SK-N-SH treated with all-trans-retinoic acid at 6 μM for 48 hours (cell line): Measurements from ENCODE around the gene RASD1.

ENCODE experiments used
- ATAC-seq: fragments of 200-7000 bp; cut with Tn5 transposase; 3 replicates; pipeline ENCODE4 v1.9.1; 2020; ENCODE audit warnings: mild to moderate bottlenecking, moderate library complexity
- ARNTL ChIP-seq: fragments of 450-650 bp; formaldehyde crosslinking; IDR thresholded peaks from 2 replicates; pipeline ENCODE4 v1.5.0; 2020; ENCODE audit warnings: low read depth, mild to moderate bottlenecking, moderate library complexity, borderline replicate concordance
- BACH2 ChIP-seq: fragments of 250-450 bp; sonication (Bioruptor Pico); IDR thresholded peaks from 2 replicates; pipeline ENCODE4 v1.9.0; 2021; ENCODE audit warnings: mild to moderate bottlenecking, borderline replicate concordance
- CSDC2 ChIP-seq: fragments of 250-450 bp; sonication (Bioruptor Pico); IDR thresholded peaks from 2 replicates; pipeline ENCODE4 v1.5.0; 2020; ENCODE audit warnings: mild to moderate bottlenecking, moderate library complexity
- CSRNP3 ChIP-seq: fragments of 250-450 bp; sonication (Bioruptor Pico); IDR thresholded peaks from 2 replicates; pipeline ENCODE4 v1.5.1; 2021; ENCODE audit warnings: mild to moderate bottlenecking, moderate library complexity
- ESRRG ChIP-seq: fragments of 250-450 bp; sonication (Bioruptor Pico); IDR thresholded peaks from 2 replicates; pipeline ENCODE4 v1.6.1; 2021; ENCODE audit warnings: mild to moderate bottlenecking
- GLIS3 ChIP-seq: fragments of 250-450 bp; sonication (Bioruptor Pico); IDR thresholded peaks from 2 replicates; pipeline ENCODE4 v1.5.0; 2020; ENCODE audit warnings: mild to moderate bottlenecking, moderate library complexity
- ISL1 ChIP-seq: fragments of 250-450 bp; sonication (Bioruptor Pico); IDR thresholded peaks from 2 replicates; pipeline ENCODE4 v2.1.2; 2022; ENCODE audit warnings: mild to moderate bottlenecking, moderate library complexity
- OSR1 ChIP-seq: fragments of 250-450 bp; sonication (Bioruptor Pico); IDR thresholded peaks from 2 replicates; pipeline ENCODE4 v1.8.0; 2022; ENCODE audit warnings: moderate library complexity, mild to moderate bottlenecking, inconsistent platforms
- PATZ1 ChIP-seq: fragments of 250-450 bp; sonication (Bioruptor Pico); IDR thresholded peaks from 2 replicates; pipeline ENCODE4 v1.8.0; 2020; ENCODE audit warnings: mild to moderate bottlenecking, moderate library complexity, borderline replicate concordance
- POU6F1 ChIP-seq: fragments of 250-450 bp; sonication (Bioruptor Pico); IDR thresholded peaks from 2 replicates; pipeline ENCODE4 v1.8.0; 2021; ENCODE audit warnings: low read depth, mild to moderate bottlenecking, moderate library complexity, borderline replicate concordance
- PPARA ChIP-seq: fragments of 250-450 bp; sonication (Bioruptor Pico); IDR thresholded peaks from 2 replicates; pipeline ENCODE4 v1.5.0; 2020; ENCODE audit warnings: mild to moderate bottlenecking, borderline replicate concordance
- RARB ChIP-seq: fragments of 250-450 bp; sonication (Bioruptor Pico); IDR thresholded peaks from 2 replicates; pipeline ENCODE4 v1.8.0; 2021; ENCODE audit warnings: mild to moderate bottlenecking, moderate library complexity
- SNAI2 ChIP-seq: fragments of 250-450 bp; sonication (Bioruptor Pico); IDR thresholded peaks from 2 replicates; pipeline ENCODE4 v1.5.0; 2020; ENCODE audit warnings: mild to moderate bottlenecking, moderate library complexity
- TCF4 ChIP-seq: fragments of 250-450 bp; sonication (Bioruptor Pico); IDR thresholded peaks from 2 replicates; pipeline ENCODE4 v1.8.0; 2021; ENCODE audit warnings: mild to moderate bottlenecking, moderate library complexity, borderline replicate concordance
- TOX ChIP-seq: fragments of 250-450 bp; sonication (Bioruptor Pico); IDR thresholded peaks from 2 replicates; pipeline ENCODE4 v1.8.0; 2021; ENCODE audit warnings: mild to moderate bottlenecking, moderate library complexity, borderline replicate concordance
- ZC3H10 ChIP-seq: fragments of 250-450 bp; sonication (Bioruptor Pico); IDR thresholded peaks from 2 replicates; pipeline ENCODE4 v1.5.1; 2021; ENCODE audit warnings: mild to moderate bottlenecking, moderate library complexity
- ZFP3 ChIP-seq: fragments of 250-450 bp; sonication (Bioruptor Pico); IDR thresholded peaks from 2 replicates; pipeline ENCODE4 v1.5.0; 2020; ENCODE audit warnings: mild to moderate bottlenecking, moderate library complexity
- ZNF565 ChIP-seq: fragments of 450-650 bp; formaldehyde crosslinking; conservative IDR thresholded peaks from 2 replicates; pipeline ENCODE4 v1.5.0; 2020; ENCODE audit warnings: low read depth, mild to moderate bottlenecking, moderate library complexity
- ZNF70 ChIP-seq: fragments of 450-650 bp; formaldehyde crosslinking; IDR thresholded peaks from 2 replicates; pipeline ENCODE4 v1.5.0; 2020; ENCODE audit warnings: mild to moderate bottlenecking, moderate library complexity
- ZNF8 ChIP-seq: fragments of 450-650 bp; formaldehyde crosslinking; IDR thresholded peaks from 2 replicates; pipeline ENCODE4 v1.5.0; 2020; ENCODE audit warnings: mild to moderate bottlenecking, moderate library complexity
- TF ChIP-seq, protein P1 (sequence below): fragments of 250-450 bp; sonication (Bioruptor Pico); IDR thresholded peaks from 2 replicates; pipeline ENCODE4 v1.5.1; 2020; ENCODE audit warnings: low read depth, mild to moderate bottlenecking, moderate library complexity
- TF ChIP-seq, protein P2 (sequence below): fragments of 250-450 bp; sonication (Bioruptor Pico); IDR thresholded peaks from 2 replicates; pipeline ENCODE4 v1.5.0; 2020; ENCODE audit warnings: mild to moderate bottlenecking, moderate library complexity

The RASD1 gene

GRCh38 chr17:17492571-17492970 lies 3.6 kb downstream of the RASD1 start:
- no peak for TF ChIP-seq CSDC2 (CRISPR knock-in tag)
- no peak for TF ChIP-seq ZC3H10 (CRISPR knock-in tag)
- no peak for TF ChIP-seq TOX (CRISPR knock-in tag)
- TF ChIP-seq ESRRG (CRISPR knock-in tag): no peak
- no peak for TF ChIP-seq BACH2 (CRISPR knock-in tag)
- ATAC-seq: no peak

- no peak for TF ChIP-seq ESRRG (CRISPR knock-in tag)
- TF ChIP-seq ARNTL: no peak
- TF ChIP-seq, protein P1, sequence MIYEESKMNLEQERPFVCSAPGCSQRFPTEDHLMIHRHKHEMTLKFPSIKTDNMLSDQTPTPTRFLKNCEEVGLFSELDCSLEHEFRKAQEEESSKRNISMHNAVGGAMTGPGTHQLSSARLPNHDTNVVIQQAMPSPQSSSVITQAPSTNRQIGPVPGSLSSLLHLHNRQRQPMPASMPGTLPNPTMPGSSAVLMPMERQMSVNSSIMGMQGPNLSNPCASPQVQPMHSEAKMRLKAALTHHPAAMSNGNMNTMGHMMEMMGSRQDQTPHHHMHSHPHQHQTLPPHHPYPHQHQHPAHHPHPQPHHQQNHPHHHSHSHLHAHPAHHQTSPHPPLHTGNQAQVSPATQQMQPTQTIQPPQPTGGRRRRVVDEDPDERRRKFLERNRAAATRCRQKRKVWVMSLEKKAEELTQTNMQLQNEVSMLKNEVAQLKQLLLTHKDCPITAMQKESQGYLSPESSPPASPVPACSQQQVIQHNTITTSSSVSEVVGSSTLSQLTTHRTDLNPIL: no peak
- no peak for ATAC-seq
Measured at GRCh38 chr17:17492085-17492484, 4.1 kb downstream of the RASD1 start.

- TF ChIP-seq GLIS3 (CRISPR knock-in tag) (no peak), ZNF565 (CRISPR knock-in tag) (no peak), SNAI2 (CRISPR knock-in tag) (no peak), OSR1 (CRISPR knock-in tag) (no peak), ARNTL (no peak), PPARA (CRISPR knock-in tag) (no peak), RARB (CRISPR knock-in tag) (no peak), ZNF8 (CRISPR knock-in tag) (no peak), ZNF70 (CRISPR knock-in tag) (no peak), ZFP3 (CRISPR knock-in tag) (no peak), TCF4 (CRISPR knock-in tag) (no peak), BACH2 (CRISPR knock-in tag) (no peak), PATZ1 (CRISPR knock-in tag) (no peak), ZC3H10 (CRISPR knock-in tag) (no peak), CSDC2 (CRISPR knock-in tag) (no peak), POU6F1 (CRISPR knock-in tag) (no peak), ISL1 (CRISPR knock-in tag) (no peak)
- TF ChIP-seq, protein P1: no peak
- TF ChIP-seq, protein P2, sequence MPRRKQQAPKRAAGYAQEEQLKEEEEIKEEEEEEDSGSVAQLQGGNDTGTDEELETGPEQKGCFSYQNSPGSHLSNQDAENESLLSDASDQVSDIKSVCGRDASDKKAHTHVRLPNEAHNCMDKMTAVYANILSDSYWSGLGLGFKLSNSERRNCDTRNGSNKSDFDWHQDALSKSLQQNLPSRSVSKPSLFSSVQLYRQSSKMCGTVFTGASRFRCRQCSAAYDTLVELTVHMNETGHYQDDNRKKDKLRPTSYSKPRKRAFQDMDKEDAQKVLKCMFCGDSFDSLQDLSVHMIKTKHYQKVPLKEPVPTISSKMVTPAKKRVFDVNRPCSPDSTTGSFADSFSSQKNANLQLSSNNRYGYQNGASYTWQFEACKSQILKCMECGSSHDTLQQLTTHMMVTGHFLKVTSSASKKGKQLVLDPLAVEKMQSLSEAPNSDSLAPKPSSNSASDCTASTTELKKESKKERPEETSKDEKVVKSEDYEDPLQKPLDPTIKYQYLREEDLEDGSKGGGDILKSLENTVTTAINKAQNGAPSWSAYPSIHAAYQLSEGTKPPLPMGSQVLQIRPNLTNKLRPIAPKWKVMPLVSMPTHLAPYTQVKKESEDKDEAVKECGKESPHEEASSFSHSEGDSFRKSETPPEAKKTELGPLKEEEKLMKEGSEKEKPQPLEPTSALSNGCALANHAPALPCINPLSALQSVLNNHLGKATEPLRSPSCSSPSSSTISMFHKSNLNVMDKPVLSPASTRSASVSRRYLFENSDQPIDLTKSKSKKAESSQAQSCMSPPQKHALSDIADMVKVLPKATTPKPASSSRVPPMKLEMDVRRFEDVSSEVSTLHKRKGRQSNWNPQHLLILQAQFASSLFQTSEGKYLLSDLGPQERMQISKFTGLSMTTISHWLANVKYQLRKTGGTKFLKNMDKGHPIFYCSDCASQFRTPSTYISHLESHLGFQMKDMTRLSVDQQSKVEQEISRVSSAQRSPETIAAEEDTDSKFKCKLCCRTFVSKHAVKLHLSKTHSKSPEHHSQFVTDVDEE (CRISPR knock-in tag): no peak
- no peak for ATAC-seq
Measured at GRCh38 chr17:17491546-17491988, 4.6 kb downstream of the RASD1 start.

DNA sequence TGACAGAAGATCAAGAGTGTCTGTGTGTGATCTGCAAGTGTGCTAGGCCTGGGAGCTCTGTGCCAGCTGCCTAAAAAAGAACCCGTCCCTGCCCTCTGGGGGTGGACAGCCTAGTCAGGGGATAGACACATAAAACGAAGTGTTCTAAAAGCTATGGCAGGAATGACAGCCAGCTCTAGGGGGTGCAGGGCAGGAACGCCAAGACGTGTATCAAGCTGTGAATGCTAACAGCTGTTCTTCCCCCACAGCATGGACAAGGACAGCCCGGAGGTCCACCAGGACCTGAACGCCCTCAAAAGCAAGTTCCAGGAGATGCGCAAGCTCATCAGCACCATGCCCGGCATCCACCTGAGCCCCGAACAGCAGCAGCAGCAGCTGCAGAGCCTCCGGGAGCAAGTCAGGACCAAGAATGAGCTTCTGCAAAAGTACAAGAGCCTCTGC lies 5.1 kb downstream of the RASD1 start:
- ATAC-seq: no peak
- no peak for TF ChIP-seq PATZ1 (CRISPR knock-in tag)
- no peak for TF ChIP-seq CSRNP3 (CRISPR knock-in tag)
- no peak for TF ChIP-seq POU6F1 (CRISPR knock-in tag)
- no peak for TF ChIP-seq ESRRG (CRISPR knock-in tag)
- TF ChIP-seq RARB (CRISPR knock-in tag): no peak
